Stimulated activated CD8-positive, alpha-beta memory T cell treated with anti-CD3 and anti-CD28 coated beads, Interleukin-15, amount 100 ng/mL, for 48 hours (primary cell): ENCODE results near the gene DUOXA2.
"Not testable (repeated sequence)": the region's sequence is repeated elsewhere in the genome, so short reads cannot be mapped to it uniquely, and the experiment has no call there.

Experiments used
- DNase-seq, 2 donors: peaks; one replicate each; pipeline ENCODE4 v3.0.0-alpha.2; 2020; ENCODE audit warnings: low read depth in 2 of 2

DUOXA2 gene

GRCh38 chr15:45117308-45118130, 3.4 kb downstream of the DUOXA2 start:
- no peak for DNase-seq

- DNase-seq, result peak; percentile 71 to 73
Observed at GRCh38 chr15:45118131-45118588, 4.0 kb downstream of the DUOXA2 start.

- DNase-seq, result no peak
Observed at GRCh38 chr15:45118996-45119395, 4.9 kb downstream of the DUOXA2 start.

GRCh38 chr15:45120081-45120972, 6.2 kb downstream of the DUOXA2 start:
- no peak for DNase-seq

DNA sequence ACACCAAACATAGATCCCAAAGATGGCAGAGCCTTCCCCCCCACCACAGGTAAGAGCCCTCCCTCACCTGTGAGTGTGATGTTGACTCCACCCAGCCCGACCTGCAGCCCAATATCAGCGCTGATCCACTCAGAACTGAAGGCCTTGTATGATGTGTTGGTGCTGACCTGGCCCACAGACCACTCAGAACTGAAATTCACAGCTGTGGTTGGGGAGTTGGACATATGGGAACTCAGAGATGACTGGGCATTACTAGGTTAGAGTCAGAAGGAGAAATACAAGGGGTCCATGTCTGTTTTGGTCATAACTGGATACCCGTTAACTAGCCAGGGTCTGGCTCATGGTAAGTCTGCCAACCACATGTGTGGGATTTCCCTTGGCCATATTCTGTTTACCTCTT, 6.9 kb downstream of the DUOXA2 start:
- no peak for DNase-seq

DNA sequence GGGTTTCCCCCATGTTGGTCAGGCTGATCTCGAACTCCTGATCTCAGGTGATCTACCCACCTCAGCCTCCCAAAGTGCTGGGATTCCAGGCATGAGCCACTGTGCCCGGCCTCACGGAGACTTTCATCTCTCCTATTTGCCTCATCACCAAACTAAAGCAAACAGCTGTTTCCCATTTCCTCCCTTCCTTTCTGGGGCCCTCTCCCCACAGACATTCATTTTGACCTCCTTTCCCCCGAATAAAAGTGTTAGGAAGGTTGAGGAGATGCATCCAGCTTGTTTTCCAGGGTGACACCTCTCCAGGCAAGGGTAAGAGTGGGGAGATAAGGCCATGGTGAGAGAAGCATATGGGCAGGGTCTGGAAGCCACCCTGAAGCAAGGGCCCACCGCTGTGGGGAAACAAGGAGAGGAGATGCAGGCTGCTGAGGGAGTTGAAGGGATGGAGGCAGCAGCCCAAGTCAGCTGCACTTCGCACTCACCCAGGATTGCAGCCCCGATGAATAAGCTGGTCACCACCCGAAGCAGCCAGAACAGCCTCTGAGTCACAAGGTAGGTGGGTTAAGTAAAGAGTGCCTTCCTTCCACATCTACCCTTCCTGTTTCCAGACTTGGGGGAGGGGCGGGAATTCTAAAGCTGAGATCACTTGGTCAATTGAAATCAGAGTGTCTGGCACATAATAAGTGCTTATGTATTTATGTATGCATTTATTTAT, 7.7 kb downstream of the DUOXA2 start:
- no peak for DNase-seq

DNA sequence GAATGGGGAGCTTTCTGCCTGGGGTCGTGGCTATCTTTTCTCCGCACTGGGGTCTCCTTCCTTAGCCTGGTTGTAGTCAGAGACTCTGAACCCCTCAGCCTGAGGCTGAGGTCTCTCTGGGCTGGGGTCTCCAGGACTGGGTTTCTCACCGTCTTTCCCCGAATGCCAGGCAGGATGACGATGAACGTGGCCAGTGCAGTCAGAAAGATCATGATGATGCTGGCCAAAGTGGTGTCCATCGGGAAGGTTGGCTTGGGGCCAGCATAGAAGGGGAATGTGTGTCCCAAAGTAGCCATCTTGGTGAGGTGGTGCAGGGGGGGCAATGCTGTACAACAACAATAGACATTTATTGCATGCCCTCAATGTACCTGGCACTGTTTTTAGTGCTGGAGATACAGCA, 8.6 kb downstream of the DUOXA2 start:
- DNase-seq, result no peak

- no peak for DNase-seq
Observed at GRCh38 chr15:45123397-45123796, 9.3 kb downstream of the DUOXA2 start.

DNA sequence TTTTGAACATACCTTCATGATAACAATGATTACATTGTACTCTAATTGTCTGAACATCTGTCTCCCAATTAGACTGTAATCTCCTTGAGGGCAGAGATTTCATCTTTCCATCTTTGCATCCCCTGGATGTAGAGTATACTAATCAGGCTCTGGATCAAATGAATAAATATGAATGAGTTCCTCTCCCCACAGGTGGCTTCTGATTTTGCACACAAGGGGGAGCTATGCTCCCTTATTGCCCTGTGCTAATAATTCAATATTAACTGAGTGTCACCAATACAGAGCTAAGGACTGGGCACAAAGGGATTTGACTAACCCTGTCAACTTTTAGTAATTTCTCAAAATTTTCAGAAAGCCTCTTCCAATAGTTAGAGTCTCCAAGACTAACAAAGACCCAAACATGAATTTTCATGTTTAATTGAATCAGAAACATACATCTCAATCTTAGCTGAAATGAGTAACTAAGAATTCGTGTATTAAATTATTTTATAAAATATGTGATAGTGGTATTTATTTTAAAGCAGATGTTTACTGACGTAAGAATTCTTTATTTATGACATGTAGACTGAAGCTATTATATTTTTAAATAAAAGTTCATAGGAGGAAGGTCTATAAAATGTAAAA, 12.5 kb downstream of the DUOXA2 start:
- DNase-seq, result no peak

DNA sequence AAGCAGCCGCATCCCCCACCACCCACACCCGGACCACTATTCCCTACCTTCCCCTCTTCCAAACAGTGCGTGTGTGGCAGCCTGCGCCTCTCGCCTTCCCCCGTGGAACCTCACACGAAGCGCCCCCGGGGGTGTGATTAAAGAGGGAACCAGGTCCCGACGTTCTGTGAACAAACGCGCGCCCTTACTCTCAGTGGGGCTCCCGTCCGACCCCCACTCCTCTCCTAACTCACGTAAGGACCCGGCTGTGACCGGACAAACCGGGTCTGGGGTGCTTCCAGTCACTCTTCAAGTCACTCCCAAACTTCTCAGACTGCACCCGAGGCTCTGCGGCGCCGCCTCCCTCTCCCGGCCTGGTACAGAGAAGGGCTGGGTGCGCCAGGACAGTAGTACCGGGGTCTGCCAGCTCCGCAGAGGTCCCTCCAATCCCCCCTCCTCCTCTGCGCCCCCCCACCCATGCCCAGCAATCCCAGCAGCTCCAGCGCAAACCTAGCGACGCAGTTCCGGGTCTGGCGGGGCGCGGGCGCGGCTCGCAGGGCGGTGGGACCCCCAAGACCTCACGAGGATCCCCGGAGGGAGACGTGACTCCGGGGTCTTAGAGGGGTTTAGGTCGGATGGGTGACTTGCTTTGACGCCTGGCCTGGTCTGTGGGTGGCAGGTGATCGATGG, 15.0 kb downstream of the DUOXA2 start:
- no peak for DNase-seq

- DNase-seq, result no peak
Observed at GRCh38 chr15:45129651-45130129, 15.6 kb downstream of the DUOXA2 start, which contains the start of the genes DUOX1 and DUOXA1. TSS of gene DUOX1 (plus strand) at chr15:45129994. CDS start at chr15:45131967, 1,973 bp downstream. TSS of gene DUOXA1 (minus strand) at chr15:45129879. CDS start at chr15:45123014, 6,865 bp downstream.

- no peak for DNase-seq
Observed at GRCh38 chr15:45130291-45131000, 16.3 kb downstream of the DUOXA2 start.

GRCh38 chr15:45131510-45131909, 17.4 kb downstream of the DUOXA2 start:
- DNase-seq, result no peak

DNA sequence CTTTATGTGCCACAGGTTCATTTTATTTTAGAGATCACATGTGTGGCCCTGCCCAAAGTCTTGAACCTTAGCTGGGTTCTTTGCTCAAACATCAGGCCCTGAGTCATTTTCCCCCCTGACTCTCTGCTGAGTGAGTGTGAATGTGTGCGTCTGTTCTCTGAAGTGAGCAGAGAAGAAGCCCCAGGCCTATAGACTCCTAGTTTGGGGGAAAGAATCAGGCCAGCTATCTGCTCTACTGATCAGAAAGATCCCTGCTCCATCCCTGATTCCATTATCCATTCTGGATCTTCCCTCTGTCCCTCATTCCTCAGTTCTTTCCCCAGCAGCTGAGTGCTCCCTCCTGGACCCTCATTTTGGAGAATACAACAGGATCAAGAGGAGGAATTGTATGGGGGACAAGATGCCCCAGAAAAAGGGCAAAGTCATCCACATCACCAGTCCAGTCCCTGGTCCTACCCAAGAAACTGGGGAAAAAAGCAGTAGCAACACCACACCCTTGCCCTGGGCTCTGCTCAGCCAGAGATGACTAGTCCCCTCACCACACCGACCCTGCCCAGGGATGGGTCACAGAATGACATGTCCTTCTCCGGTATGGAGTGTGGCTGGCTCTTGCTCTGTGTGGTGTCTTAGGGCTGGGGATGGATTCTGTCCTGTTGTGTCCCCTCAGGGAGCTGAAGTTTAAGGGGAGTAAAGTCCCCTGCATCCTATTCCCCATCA, 18.9 kb downstream of the DUOXA2 start:
- no peak for DNase-seq

- DNase-seq, result no peak
Observed at GRCh38 chr15:45133561-45133920, 19.4 kb downstream of the DUOXA2 start.

DNA sequence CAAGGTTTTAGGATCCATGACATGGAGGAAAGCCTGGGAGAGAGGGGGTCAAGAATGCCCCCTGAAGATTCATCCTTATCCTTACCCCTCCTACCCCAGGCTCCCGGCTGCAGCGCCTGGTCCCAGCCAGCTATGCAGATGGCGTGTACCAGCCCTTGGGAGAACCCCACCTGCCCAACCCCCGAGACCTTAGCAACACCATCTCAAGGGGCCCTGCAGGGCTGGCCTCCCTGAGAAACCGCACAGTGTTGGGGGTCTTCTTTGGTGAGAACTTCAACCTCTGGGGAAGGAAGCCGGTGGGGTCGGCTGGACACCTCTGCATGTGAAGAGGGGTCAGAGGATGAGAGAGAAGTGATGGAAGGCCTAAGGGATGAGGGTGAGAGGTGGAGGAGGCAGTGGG, 19.9 kb downstream of the DUOXA2 start:
- DNase-seq, result no peak

GRCh38 chr15:45134682-45135604, 20.8 kb downstream of the DUOXA2 start:
- no peak for DNase-seq

DNA sequence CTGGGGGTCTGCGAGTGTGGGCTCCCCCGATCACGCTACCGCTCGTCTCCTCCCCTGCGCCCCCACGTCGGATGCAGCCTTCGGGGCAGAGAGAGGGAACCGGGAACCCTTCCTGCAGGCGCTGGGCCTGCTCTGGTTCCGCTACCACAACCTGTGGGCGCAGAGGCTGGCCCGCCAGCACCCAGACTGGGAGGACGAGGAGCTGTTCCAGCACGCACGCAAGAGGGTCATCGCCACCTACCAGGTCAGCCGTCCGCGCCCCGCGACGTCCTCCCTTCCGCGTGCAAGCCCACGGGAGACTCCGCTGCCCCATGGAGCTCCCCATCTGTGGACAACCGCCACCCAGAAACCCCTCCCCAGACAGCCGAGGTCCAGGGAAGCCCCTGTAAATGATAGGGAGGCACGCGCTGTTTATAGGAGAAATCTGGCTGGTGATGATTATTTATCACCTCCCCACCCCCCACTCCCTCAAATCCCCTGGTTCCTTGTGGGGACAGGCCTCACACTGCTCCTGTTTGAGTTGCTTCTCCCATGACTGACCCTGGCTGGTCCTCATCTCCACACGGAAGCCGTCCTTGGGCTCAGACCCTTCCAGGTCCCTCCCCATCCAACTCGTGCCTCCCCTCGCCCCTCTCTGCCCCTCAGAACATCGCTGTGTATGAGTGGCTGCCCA, 21.7 kb downstream of the DUOXA2 start:
- not testable (repeated sequence) for DNase-seq
